A673 (cell line): ENCODE data around the gene CCDC137.

Source experiments
- CTCF ChIP-seq: fragments of 300-800, 200-600 bp; sonication (generic); conservative IDR thresholded peaks from 2 replicates; pipeline ENCODE4 v1.5.1; 2017; ENCODE audit warnings: low read depth, mild to moderate bottlenecking, antibody characterized with exemption, low read length, moderate library complexity, mixed read lengths
- EZH2 ChIP-seq: fragments of 200-600 bp; sonication (generic); IDR thresholded peaks from 2 replicates; pipeline ENCODE4 v1.6.1; 2017; ENCODE audit warnings: borderline replicate concordance, low read depth, mild to moderate bottlenecking, mixed read lengths, antibody characterized with exemption, low read length; ENCODE audit not compliant: poor library complexity, severe bottlenecking

- no peak for TF ChIP-seq CTCF
- TF ChIP-seq EZH2: no peak
These were observed 50.1 kb downstream of the CCDC137 start for GRCh38 chr17:81716674-81716996.
